AG09309 (cell line): ENCODE results near the gene IDH3G.
"Not testable (repeated sequence)": the region's sequence is repeated elsewhere in the genome, so short reads cannot be mapped to it uniquely, and the experiment has no call there.

ENCODE experiments used
- DNase-seq: peaks from one replicate; pipeline ENCODE4 v3.0.0-alpha.2; 2010; ENCODE audit warnings: low read depth
- H3K4me3 ChIP-seq: 2 replicates; pipeline ENCODE4 v1.5.1; 2011; ENCODE audit warnings: mild to moderate bottlenecking, low read depth, low read length, moderate library complexity; ENCODE audit not compliant: control insufficient read depth
- CTCF ChIP-seq: IDR thresholded peaks from 2 replicates; pipeline ENCODE4 v1.5.1; 2011; ENCODE audit warnings: mild to moderate bottlenecking, low read depth, low read length, inconsistent platforms; ENCODE audit not compliant: insufficient read depth, control insufficient read depth; ENCODE audit errors: missing control alignments

IDH3G gene

GRCh38 chrX:153744210-153745066 lies 49.7 kb downstream of the IDH3G start:
- no peak for TF ChIP-seq CTCF
- no peak overlapping the region for H3K4me3 ChIP-seq
- DNase-seq, result no peak

DNA sequence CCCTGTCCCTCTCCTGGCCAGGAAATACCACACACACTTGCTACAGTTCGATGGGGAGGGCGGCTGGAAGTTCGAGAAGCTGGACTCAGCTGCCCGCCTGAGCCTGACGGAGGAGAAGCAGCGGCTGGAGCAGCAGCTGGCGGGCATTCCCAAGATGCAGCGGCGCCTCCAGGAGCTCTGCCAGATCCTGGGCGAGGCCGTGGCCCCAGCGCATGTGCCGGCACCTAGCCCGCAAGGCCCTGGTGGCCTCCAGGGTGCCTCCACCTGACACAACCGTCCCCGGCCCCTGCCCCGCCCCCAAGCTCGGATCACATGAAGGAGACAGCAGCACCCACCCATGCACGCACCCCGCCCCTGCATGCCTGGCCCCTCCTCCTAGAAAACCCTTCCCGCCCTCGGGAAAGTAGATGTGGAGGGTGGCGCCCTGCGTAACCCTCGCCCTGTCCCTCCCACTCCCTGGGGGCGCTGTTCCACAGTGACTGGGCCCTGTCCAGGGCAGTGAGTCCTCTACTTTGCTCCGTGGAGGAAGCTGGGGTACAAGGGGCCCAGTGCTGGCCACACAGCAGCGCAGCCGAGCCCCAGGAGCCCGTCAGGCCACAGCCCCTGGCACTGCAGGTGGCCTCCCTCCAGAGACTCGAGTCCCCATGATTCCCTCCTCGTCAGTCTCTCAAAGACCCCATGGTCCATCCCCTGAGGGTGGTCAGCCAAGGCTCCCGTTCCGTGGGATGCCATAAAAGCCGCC lies 50.5 kb downstream of the IDH3G start:
- DNase-seq, H3K4me3 ChIP-seq: not testable (repeated sequence)

- not testable (repeated sequence) for DNase-seq, H3K4me3 ChIP-seq
Measured at GRCh38 chrX:153742796-153743467, 51.2 kb downstream of the IDH3G start.

- not testable (repeated sequence) for H3K4me3 ChIP-seq
Measured at GRCh38 chrX:153742111-153742510, 52.1 kb downstream of the IDH3G start.

DNA sequence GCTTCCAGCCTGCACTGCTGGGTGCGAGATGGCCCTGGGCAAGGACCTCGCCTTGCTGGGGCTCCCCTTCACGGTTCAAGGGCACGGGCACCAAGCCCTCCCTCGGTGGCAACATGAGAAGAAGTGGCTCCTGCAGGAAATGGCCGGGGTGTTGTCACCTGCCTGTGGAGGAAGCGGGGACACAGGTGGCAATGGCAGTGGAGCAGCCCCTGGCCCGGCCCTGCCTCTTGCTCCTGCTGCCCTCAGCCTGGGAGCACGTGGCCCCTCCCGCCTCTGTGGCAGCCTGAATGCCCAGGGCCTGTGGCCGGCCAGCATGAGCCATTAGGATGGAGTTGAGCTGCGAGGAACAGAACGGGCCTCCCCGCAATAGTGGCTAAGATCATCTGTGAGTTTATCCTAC lies 52.7 kb downstream of the IDH3G start:
- no peak for TF ChIP-seq CTCF
- no peak for DNase-seq
- no peak overlapping the region for H3K4me3 ChIP-seq

More at GRCh38 chrX:153742111-153742510, 52.1 kb downstream of the IDH3G start:
- DNase-seq, result not testable (repeated sequence)

DNA sequence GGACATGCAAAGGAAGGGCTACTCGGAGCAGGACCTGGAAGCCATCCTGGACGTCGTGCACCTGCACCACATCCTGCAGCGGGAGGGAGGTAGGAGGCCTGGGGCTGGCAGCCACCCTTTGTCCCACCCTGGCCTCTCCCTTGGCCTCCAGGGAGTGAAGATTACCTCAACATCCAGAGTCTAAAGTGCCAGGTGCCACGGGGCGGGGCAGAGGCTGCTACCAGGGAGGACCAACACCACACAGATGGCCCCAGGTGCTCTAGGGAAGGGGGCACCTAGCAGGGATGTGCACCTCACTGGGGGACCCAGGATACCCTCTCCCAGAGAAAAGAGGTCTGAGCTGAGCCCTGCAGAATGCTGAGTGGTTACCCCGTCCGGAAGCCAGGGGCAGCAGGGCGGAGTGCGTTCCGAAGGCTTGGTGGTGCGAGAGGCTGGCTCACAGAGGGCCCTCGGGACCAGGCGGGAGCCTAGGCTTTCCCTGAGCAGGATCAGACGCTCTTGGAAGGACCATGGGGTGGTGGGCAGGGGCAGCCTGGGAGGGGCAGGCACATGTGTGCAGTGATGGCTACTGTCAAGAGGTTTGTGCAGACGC lies 53.4 kb downstream of the IDH3G start:
- TF ChIP-seq CTCF, result no peak
- no peak for DNase-seq
- H3K4me3 ChIP-seq, result no peak overlapping the region

DNA sequence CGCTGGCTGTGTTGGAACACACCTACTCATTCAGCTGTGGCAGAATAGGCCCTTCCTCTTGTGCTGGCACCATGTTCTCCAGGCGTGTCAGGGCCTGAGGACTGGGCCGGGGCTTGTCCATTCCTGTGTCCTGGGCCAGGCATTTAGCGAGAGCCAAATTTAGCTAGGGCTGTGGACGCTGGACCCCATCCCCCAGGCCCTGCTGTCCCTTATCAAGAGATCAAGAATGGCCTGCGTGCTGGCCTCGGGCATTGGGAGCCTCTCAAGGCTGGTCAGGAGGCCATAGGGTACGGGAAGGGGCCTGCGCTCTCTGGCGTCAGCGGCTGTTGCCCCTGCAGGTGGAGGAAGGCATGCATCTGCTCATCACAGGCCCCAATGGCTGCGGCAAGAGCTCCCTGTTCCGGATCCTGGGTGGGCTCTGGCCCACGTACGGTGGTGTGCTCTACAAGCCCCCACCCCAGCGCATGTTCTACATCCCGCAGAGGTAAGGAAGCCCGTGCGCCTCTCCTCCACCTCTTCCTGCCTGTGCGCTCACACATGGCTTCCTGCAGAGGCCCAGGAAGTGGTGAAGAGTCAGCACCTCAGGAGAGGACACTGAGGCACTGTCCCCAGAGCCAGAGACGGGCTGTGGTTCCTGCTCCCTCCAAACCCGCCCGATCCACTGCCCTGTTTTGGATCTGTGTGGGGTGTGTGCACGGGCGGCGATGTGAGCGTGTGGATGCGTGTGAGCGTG lies 54.3 kb downstream of the IDH3G start:
- no peak for TF ChIP-seq CTCF
- H3K4me3 ChIP-seq, result no peak overlapping the region
- no peak for DNase-seq
